Activated CD8-positive, alpha-beta memory T cell treated with anti-CD3 and anti-CD28 coated beads, Interleukin-2, amount 50 U/mL, for 24 hours (primary cell): ENCODE data around the gene RBM4B.

Experiments used
- DNase-seq: peaks from one replicate; pipeline ENCODE4 v3.0.0-alpha.2; 2020; ENCODE audit errors: extremely low read depth

RBM4B gene

GRCh38 chr11:66707486-66707885, 29.8 kb upstream of the RBM4B start:
- no peak for DNase-seq

DNA sequence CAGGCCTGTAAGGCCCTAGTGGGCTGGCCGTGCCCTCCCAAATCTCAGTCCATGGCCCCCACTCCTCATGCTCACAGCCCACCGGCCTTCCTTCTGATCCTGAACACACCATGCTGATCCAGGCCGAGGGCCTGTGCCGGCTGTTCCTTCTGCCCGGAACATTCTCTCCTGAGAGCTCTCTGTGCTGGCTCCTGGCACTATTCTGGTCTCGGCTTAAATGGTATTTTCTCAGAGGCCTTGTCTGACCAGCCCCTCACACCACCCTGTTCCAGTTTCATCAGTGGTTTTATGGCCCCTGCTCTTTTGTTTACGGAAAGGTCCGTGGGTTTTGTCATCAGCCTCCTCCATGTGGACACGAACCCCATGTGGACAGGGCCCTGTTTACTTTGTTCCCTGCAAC, 29.3 kb upstream of the RBM4B start:
- no peak for DNase-seq

DNA sequence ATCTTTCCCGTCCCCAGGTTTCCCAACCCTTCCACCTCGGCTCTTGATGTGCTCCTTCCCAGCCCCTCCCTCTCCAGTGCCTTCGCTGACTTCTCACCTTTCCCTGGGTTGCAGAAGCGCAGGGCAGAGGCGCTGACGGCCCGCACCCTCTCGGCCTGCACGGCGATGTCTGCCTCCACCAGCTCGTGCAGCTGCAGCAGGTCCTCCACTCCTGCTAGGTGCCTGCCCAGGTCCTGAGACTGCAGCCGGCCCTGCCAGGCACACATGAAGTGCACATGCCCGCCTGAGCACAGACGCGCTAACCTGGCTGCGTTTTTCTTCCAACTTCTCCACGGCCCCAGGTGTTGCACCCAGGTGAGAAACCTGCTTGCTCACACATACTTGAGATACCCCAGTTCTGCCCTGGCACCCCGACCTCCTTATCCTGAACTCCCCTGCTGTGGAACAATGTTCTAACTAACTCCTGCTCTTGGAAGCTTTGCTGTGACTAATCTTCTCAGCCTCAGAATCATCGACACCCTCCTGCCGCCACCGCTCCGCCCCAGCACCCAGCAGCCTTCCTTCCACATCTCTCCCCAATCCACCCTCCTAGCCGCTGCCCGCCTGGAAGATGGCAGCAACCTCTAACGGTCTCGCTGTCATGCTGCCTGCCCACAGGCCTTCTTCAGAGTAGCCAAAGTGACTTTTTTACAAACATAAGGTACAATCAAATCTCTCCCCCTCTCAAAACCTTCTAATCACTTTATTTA, 28.1 kb upstream of the RBM4B start:
- no peak for DNase-seq

DNA sequence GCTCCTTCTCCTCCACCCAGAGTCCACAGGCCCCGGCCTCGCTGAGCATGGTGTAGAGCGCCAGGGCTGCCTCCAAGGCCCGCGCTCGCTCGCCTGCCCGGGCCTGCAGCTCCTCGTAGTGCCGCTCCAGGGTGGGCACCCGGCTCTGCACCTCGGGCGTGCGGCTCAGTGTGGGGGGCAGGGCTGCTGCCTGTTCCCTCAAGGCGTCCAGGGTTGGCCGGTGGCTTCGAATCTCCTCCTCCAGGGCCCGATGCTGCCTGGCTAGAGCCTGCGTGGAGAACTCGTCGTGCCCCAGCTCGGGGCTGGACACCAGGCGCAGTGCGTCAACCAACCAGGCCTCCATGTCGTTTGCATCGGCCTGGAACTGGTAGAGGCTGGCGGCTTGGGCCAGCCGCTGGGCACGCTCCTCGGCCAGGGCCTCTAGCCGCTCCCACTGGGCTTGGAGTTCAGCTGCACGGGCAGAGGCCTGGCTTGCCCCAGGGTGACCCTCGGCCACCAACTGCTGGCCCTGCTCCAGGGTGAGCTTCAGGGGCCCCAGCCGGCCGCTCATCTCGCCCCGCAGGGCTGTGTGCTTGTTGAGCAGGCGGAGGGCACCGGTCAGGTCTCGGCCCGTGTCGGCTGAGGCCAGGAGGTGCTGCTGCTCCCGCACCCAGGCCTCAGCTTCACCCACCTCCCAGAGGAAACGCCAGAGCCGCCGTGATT, 27.1 kb upstream of the RBM4B start:
- no peak for DNase-seq

- no peak for DNase-seq
Measured at GRCh38 chr11:66701432-66702240, 23.9 kb upstream of the RBM4B start.

GRCh38 chr11:66700742-66701141, 23.1 kb upstream of the RBM4B start:
- no peak for DNase-seq

- no peak for DNase-seq
Measured at GRCh38 chr11:66700337-66700736, 22.6 kb upstream of the RBM4B start.

DNA sequence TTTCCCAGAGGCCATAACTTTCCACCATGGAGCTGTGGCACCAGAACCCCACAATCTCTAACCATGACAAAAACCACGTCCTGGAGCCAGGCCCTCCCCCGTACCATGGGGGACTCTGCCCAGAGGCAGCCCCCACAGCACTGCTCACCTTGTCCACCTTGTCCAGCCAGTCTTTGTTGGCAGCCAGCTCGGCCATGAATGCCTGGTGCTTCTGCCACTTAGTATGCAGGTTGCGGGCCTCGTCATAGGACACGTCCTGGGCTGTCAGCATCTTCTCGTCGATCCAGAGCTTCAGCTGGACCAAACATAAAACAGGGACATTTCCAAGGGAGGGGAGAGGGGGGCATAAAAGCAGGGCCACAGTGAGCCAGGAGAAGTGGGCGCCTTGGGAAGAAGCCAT, 20.8 kb upstream of the RBM4B start:
- no peak for DNase-seq

DNA sequence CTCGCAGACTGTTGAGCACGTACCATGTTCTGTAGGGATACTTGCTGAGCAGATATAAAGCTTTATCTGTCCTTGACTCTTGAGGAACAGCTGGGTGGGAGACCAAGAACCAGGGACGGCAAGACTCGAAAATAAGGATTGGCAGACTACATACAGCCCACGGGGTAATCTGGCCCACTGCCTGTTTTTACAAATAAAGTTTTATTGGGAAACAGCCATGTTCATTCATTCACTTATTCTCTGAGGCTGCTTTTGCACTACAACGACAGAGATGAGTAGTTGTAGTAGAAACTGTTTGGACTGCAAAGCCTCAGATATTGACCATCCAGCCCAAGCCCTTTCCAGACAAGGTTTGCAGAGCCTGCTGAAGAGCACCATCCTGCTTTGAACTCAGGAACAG, 20.3 kb upstream of the RBM4B start:
- DNase-seq, result no peak

DNA sequence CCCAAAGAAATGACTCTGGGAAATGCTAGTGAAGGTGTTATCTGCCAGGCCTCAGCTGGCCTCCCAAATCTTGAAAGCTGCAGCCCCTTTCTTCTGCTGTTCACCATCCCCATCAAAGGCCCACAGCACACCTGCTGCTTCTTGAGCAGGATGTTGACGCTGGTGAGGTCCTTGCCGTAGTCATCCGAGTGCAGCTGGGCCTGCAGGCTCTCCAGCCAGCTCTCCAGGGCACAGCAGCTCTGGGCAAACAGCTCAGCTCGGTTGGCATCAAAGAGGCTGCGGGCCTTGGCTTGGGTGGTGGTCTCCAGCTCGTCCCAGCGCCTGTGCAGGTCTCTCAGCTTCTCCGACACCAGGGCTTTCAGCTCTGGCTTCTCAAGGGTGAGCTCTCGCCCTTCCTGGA, 18.5 kb upstream of the RBM4B start:
- DNase-seq, result no peak

- DNase-seq, result peak; percentile 60
Measured at GRCh38 chr11:66694732-66695207, 17.1 kb upstream of the RBM4B start.

- DNase-seq, result no peak
Measured at GRCh38 chr11:66694056-66694410, 16.3 kb upstream of the RBM4B start.

DNA sequence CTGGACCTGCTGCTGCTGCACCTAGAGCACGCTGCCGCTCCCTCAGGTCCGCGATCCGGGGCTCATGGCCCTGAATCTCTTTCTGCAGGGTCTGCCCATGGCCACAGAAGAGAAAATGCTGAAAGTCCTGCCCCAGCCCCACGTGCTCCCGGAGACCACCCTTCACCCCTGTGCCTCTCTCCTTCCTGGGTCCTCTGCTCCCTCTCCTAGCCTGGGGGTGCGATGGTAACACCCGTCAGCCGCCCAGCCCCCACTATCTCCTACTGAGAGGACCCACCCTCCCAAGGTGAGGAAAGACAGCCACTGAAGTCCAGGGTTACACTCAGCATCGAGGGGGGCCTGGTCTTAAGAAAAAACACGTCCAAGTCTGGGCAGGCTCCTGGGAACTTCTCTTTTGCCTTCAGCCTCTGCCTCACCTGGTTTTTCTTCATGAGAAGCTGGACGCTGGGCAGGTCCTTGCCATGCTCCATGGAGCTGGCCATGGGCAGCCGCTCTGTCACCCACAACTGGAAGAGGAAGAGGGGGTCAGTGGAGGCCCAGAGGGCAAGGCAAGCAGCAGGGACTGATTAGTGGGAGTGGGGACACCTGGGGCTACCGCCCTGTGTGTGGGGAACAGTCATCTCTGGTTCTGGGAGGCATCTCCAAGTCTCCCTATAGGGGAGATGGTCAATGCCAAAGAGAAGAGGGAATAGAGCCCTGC, 15.8 kb upstream of the RBM4B start:
- no peak for DNase-seq

- no peak for DNase-seq
Measured at GRCh38 chr11:66692871-66693331, 15.2 kb upstream of the RBM4B start.

DNA sequence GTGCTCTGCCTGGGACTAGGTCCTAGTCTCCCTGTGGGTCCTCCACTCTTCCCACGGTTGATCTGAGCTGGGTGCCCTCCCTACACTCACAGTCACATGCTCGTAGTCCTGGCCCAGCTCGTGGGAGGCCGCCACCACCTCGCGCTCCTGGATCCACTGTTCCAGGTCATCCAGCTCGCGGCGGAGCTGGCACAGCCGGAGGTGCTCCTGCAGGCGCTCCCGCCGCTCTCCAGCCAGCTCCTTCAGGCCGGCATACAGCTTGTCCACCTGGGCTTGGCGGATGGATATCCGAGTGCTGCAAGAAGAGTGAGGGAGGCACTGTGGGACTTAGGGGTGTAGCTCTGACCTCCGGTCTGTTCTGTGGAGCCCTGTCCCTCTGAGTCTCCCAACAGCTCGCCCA, 14.8 kb upstream of the RBM4B start:
- DNase-seq, result no peak

- DNase-seq, result no peak
Measured at GRCh38 chr11:66691311-66691980, 13.8 kb upstream of the RBM4B start.

- no peak for DNase-seq
Measured at GRCh38 chr11:66689661-66690590, 12.2 kb upstream of the RBM4B start.

DNA sequence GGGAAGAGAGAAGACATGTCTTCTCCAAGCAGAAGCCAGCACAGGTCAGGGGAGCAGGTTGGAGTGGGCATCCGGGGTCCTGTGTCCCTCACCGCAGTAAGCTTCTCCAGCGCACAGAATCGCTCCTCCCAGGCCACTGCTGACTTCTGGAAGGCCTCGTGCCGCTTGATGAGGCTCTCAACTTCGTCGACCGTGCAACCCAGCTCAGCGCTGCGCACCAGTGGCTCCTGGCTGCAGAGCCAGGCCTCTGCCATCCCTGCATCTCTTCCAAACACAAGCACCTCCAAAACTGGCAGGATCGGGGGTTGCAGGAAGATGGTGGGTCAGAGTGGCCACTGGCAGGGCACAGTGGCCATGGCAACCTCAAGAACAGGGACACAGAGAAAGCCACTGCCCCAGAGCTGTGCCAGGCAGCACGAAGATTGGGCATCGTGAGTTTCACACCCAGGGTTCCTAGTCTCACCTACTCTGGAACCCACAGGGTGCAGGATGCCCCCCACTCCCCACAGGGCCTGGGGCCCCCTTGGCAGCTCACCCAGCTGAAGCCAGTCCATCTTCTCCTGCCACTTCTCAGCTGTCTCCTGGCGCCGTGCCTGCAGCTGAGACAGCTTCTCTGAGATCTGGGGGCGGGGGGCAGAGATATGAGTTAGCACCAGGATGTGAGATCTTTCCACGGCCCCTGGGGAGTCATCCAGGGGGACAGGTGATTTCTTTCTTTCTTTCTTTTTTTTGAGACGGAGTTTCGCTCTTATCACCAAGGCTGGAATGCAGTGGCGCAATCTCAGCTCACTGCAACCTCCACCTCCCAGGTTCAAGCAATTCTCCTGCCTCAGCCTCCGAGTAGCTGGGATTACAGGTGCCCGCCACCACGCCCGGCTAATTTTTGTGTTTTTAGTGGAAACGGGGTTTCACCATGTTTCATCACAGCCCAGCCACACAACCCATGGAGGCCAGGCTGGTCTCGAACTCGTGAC, 11.2 kb upstream of the RBM4B start:
- DNase-seq, result no peak

DNA sequence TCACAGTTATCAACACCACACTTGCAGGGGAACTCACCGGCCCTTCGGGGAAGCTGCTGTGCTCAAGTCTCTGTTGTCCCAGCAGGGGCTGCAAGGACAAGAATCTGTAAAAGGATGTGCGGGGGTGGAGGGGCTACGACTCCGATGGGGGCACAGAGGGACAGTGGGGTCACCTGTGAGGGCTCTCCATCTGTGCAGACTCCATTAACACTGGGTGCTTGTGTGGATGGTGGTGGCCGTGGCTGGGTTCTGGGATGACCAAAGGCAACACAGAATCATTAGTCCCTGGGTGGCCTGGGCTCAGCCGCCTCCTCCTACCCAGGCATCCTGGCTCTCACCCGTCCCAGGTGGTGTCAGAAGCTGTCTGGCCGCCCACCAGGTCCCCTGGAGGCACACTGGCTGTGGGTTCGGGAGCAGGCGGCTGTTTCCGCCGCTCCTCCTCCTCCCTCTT, 10.2 kb upstream of the RBM4B start:
- no peak for DNase-seq
